GM12873 (cell line): ENCODE results near the gene ABCD1.

Experiments
- TF ChIP-seq, protein P1 (sequence below): IDR thresholded peaks from 2 replicates; pipeline ENCODE4 v1.5.1; 2012; ENCODE audit warnings: low read depth, mild to moderate bottlenecking, moderate library complexity, low read length, control low read depth; ENCODE audit not compliant: insufficient read depth; ENCODE audit errors: missing control alignments

Gene ABCD1

DNA sequence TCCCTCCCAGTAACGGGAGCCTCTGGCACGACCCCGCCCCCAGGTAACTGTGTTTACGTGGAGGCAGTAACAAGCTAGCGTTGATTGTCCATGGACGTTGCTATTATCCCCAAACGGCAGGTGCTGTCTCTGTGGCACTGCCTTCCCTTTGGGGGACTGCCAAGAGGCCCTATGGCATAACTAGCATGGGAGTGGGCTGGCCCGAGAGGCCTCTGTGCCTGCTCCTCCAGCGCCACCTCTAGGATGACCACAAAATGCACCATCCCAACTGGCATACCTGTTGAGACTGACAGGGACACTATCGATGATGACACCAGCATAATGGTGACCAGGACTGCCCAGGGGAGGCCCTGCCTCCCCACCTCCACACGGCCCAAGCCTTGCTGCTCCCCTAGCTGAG is 57.7 kb downstream of the ABCD1 start:
- TF ChIP-seq, protein P1, sequence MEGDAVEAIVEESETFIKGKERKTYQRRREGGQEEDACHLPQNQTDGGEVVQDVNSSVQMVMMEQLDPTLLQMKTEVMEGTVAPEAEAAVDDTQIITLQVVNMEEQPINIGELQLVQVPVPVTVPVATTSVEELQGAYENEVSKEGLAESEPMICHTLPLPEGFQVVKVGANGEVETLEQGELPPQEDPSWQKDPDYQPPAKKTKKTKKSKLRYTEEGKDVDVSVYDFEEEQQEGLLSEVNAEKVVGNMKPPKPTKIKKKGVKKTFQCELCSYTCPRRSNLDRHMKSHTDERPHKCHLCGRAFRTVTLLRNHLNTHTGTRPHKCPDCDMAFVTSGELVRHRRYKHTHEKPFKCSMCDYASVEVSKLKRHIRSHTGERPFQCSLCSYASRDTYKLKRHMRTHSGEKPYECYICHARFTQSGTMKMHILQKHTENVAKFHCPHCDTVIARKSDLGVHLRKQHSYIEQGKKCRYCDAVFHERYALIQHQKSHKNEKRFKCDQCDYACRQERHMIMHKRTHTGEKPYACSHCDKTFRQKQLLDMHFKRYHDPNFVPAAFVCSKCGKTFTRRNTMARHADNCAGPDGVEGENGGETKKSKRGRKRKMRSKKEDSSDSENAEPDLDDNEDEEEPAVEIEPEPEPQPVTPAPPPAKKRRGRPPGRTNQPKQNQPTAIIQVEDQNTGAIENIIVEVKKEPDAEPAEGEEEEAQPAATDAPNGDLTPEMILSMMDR, result peak; percentile 14

DNA sequence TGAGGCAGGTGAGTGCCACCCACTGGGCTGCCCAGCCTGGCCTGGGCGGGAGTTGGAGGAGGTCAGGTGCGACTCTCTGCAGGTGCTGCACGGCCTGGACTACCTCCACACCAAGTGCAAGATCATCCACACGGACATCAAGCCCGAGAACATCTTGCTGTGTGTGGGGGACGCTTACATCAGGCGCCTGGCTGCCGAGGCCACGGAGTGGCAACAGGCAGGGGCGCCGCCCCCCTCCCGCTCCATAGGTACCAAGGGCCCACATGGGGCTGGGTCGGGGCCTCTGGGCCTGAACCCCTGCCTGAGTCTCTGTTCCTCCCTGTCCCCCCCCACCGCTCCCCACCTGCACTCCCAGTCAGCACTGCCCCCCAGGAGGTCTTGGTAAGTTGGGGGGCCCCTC is 58.2 kb downstream of the ABCD1 start:
- TF ChIP-seq, protein P1, result no peak

DNA sequence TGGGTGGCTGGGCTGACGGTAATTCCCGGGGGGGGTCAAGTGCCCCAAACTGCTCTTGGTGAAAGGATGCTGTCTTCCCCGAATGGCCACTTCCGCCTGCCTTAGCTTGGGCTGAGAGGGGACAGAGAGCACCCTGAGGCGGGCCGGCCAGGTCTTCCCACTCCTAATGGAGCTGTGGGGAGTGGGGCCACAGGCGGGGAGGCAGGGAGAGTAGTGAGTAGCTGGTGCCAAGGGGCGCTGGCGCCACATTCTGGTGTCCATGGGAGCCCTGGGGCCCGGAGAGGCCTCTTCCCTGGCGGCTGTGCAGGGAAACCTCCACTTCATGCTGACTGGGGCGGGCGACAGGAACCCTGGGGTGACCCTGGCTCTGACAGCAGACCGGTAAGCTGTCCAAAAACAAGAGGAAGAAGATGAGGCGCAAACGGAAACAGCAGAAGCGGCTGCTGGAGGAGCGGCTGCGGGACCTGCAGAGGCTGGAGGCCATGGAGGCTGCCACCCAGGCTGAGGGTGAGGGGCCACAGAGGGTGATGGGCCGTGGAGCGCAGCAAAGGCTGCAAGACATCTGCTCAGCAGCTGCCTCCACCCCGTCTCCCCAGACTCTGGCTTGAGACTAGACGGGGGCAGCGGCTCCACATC is 58.8 kb downstream of the ABCD1 start:
- TF ChIP-seq, protein P1, result no peak

DNA sequence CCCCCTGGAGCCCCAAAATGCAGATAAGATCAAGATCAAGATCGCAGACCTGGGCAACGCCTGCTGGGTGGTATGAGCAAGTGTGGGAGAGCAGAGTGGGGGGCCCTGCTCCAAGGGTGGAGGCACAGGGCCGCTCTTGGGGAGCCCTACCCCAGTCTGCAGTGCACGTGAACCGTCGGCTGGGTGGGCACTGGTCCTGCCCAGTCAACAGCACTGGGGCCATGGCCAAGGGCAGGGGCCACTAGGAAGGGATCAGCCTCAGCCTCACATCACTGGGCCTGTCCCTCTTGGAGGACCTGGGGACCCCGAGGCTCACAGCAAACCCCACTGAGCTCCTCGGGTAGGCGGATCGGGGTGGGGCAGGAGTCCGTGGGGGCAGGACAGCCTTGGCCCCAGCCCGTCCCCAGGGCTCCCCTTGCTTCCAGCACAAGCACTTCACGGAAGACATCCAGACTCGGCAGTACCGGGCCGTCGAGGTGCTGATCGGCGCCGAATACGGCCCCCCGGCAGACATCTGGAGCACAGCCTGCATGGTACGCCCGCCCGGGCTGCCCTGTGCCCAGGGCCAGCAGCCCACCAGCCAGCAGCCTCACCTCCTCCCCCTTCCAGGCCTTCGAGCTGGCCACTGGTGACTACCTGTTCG is 59.8 kb downstream of the ABCD1 start:
- TF ChIP-seq, protein P1, result no peak

DNA sequence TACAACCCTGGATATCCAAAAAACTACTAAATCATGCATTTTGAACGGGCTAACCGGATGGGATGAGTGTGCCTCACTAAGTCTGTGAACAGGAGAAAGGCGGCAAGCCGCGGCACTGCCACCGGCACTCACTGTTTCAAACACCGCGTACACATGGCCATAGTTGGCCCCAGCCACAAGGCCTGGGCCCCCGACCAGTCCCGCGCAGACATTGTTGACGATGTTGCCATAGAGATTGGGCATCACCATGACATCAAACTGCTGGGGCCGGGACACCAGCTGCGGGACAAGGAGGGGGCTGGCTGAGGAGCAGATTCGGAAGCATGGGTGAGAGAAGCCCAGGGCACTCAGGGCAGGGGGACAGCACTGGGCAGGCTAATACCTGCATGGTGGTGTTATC is 62.0 kb downstream of the ABCD1 start:
- TF ChIP-seq, protein P1, result no peak

DNA sequence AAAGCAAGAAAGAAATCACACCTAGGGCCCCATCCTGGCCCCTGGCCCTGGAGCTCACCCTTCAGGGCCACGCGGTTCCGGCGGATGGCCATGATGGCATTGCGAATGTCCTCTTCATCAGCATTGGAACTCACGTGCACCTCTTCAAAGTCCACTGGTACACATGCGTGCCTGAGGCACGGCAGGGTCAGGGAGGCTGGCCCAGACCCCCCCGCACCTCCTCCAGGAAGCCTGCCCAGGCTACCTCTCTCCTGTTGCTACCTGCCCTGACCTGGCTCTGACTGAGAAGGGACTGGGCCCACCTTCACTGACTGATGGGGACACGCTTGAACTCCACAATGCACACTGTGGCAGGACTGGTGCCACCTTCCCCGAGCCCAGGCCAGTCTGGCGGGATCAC is 65.0 kb downstream of the ABCD1 start:
- TF ChIP-seq, protein P1, result no peak

DNA sequence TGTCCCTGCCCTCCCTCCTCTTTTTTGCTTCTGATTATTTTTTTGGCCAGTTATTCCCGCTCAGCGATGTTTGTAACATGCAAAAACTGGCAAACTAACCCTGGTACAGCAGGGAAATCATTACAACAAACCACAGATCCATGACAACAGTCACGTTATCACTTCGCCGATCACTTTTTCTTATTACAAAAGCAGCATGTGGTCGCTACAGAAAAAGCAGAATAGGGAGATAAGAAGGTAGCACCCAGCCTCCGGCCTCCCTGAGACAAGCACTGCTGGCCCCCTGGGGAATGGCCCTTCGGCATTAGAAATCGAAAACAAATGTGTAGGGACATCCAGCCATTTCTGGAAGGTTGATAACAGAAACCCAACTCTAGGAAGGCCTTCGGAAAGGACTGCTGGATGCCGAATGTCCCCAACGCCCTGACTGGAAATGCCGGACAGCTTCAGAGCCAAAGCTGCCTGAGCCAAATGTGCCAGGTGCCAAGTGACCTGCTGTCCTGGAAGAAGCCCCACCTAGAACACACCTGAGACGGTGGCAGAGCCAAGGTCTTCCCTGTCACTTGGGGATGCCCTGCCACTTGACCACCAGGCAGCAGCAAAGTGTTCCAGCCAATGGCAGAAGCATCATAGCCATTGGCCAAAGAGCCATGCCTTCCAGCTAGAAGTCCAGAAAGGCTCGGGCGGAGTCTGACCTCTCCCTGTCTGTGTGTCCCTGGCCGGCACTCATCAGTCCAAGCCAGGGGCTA is 66.6 kb downstream of the ABCD1 start:
- TF ChIP-seq, protein P1, result no peak
